ENCODE measurements around the gene CIRBP. TPM values are rescaled to one million over a fixed set of nuclear protein-coding genes. Genes with fewer than 3 reads are reported as not detected.

The CIRBP gene
- total and polyA plus RNA-seq, 9 of the 15 experiments (the other 6 are each of a cell fraction or from before 2014, with no cell fraction given), result 20.5 to 327 (median 176) TPM

GRCh38 chr19:1241417-1242095 lies 27.6 kb upstream of the CIRBP start, which contains the start of gene ATP5F1D (continued):
- peak; percentile 47; the same call in 1 of the 2 replicates for TF ChIP-seq HNRNPL (IDR thresholded peaks at IDR 0.05; ENCODE audit: low read depth, low read length)
- peak; percentile 65; the same call in 1 of the 2 replicates for TF ChIP-seq MTA3 (IDR thresholded peaks at IDR 0.05; ENCODE audit: borderline replicate concordance)
- no peak for TF ChIP-seq FOXK1 (CRISPR knock-in tag; IDR thresholded peaks at IDR 0.05; ENCODE audit: borderline replicate concordance)
- no peak for TF ChIP-seq ZHX1 (conservative IDR thresholded peaks at IDR 0.05; ENCODE audit: low read length)
- peak; percentile 80; the same call in 1 of the 2 replicates for TF ChIP-seq CTBP1 (IDR thresholded peaks at IDR 0.05; ENCODE audit: borderline replicate concordance)
- peak; percentile 90 for TF ChIP-seq CREB3L1 (IDR thresholded peaks at IDR 0.05; ENCODE audit: borderline replicate concordance, low read depth)
- TF ChIP-seq NCOR1 (IDR thresholded peaks at IDR 0.05), result no peak
- no peak for TF ChIP-seq ZKSCAN8 (CRISPR knock-in tag; IDR thresholded peaks at IDR 0.05)
- peak; percentile 24; the same call in 1 of the 2 replicates for TF ChIP-seq ZNF175 (CRISPR knock-in tag; IDR thresholded peaks at IDR 0.05; ENCODE audit: low read depth)
- peak; percentile 66 for TF ChIP-seq PKNOX1 (IDR thresholded peaks at IDR 0.05)
- no peak; the same call in 1 of the 2 replicates for TF ChIP-seq XRCC5 (IDR thresholded peaks at IDR 0.05; ENCODE audit: low read depth, low read length)
- peak; percentile 89 for TF ChIP-seq MTA1 (IDR thresholded peaks at IDR 0.05; ENCODE audit: borderline replicate concordance)
- no peak for TF ChIP-seq NELFE (IDR thresholded peaks at IDR 0.05; ENCODE audit: insufficient read depth, insufficient read length)
- no peak; the same call in none of the 2 replicates for TF ChIP-seq MAX (CRISPR knock-in tag; IDR thresholded peaks at IDR 0.05)
- no peak for TF ChIP-seq CHAMP1 (IDR thresholded peaks at IDR 0.05)
- TF ChIP-seq CAMTA2 (CRISPR knock-in tag; conservative IDR thresholded peaks at IDR 0.05), result no peak
- no peak for TF ChIP-seq ASH1L (IDR thresholded peaks at IDR 0.05; ENCODE audit: borderline replicate concordance, low read depth, partially characterized antibody)
- TF ChIP-seq BDP1 (IDR thresholded peaks at IDR 0.05; ENCODE audit: insufficient read depth, insufficient read length), result no peak

All from K562 (cell line).